CD14-positive monocyte (primary cell): Measurements from ENCODE around the gene CDH13. TPM values are rescaled to one million over a fixed set of nuclear protein-coding genes. Genes with fewer than 3 reads are reported as not detected.

ENCODE experiments used
- DNase-seq, 3 donors: peaks; one replicate each; pipeline ENCODE4 v3.0.0-alpha.2; 2011 to 2022
- H2AFZ ChIP-seq: 2 replicates; pipeline ENCODE4 v1.6.0; 2012; ENCODE audit warnings: mild to moderate bottlenecking, low read depth, low read length, inconsistent platforms; ENCODE audit not compliant: insufficient read depth, poor library complexity, severe bottlenecking
- H3K27ac ChIP-seq, 2 donors: 1 replicate in 1 of 2; 2 replicates in 1 of 2; pipeline ENCODE4 v1.5.1; 2012 to 2013; ENCODE audit warnings: low read length in 2 of 2, control low read depth in 1 of 2, inconsistent platforms in 1 of 2, low read depth in 1 of 2, mild to moderate bottlenecking in 1 of 2
- H3K27me3 ChIP-seq, 2 donors: one replicate each; pipeline versions ENCODE4 v1.6.0 to v1.6.1; 2011 to 2013; ENCODE audit warnings: low read length in 2 of 2; ENCODE audit not compliant: control insufficient read depth in 2 of 2, insufficient read depth in 2 of 2
- H3K36me3 ChIP-seq, 2 donors: replicated peaks in 1 of 2; 1 replicate in 1 of 2; 2 replicates in 1 of 2; pipeline versions ENCODE4 v1.5.1 to v1.6.1; 2012 to 2013; ENCODE audit warnings: low read length in 2 of 2, control low read depth in 1 of 2, inconsistent platforms in 1 of 2, mild to moderate bottlenecking in 1 of 2; ENCODE audit not compliant: insufficient read depth in 2 of 2, control insufficient read depth in 1 of 2
- H3K4me1 ChIP-seq, 2 donors: 1 replicate in 1 of 2; 2 replicates in 1 of 2; pipeline versions ENCODE4 v1.5.1 to v1.6.1; 2012 to 2013; ENCODE audit warnings: low read length in 2 of 2, control low read depth in 1 of 2, inconsistent platforms in 1 of 2, mild to moderate bottlenecking in 1 of 2, moderate library complexity in 1 of 2; ENCODE audit not compliant: insufficient read depth in 2 of 2, control insufficient read depth in 1 of 2
- H3K4me2 ChIP-seq: replicated peaks from 2 replicates; pipeline ENCODE3; 2012; ENCODE audit warnings: low read length, moderate library complexity, mild to moderate bottlenecking; ENCODE audit not compliant: poor library complexity, severe bottlenecking; ENCODE audit errors: extremely low read depth
- H3K4me3 ChIP-seq, 3 experiments: fragments of 200-600 bp in 1 of 3; sonication (generic) in 1 of 3; replicated peaks in 1 of 3; 1 replicate in 2 of 3; 2 replicates in 1 of 3; pipeline ENCODE4 v1.5.1; 2011 to 2013; ENCODE audit warnings: low read length in 3 of 3, mild to moderate bottlenecking in 3 of 3, control low read depth in 2 of 3, low read depth in 2 of 3, inconsistent platforms in 1 of 3, moderate library complexity in 1 of 3
- H3K79me2 ChIP-seq: 2 replicates; pipeline ENCODE4 v1.6.0; 2012; ENCODE audit warnings: mild to moderate bottlenecking, control low read depth, inconsistent platforms, low read length, moderate library complexity; ENCODE audit not compliant: insufficient read depth
- H3K9ac ChIP-seq: 2 replicates; pipeline ENCODE4 v1.6.0; 2017; ENCODE audit warnings: low read length, mild to moderate bottlenecking; ENCODE audit not compliant: insufficient read depth, poor library complexity, severe bottlenecking
- H3K9me3 ChIP-seq, 2 donors: replicated peaks in 1 of 2; 1 replicate in 1 of 2; 2 replicates in 1 of 2; pipeline versions ENCODE4 v1.5.1 to v1.6.1; 2012 to 2013; ENCODE audit warnings: low read length in 2 of 2, control low read depth in 1 of 2; ENCODE audit not compliant: control insufficient read depth in 1 of 2, insufficient read depth in 1 of 2
- H4K20me1 ChIP-seq: 2 replicates; pipeline ENCODE4 v1.6.0; 2012; ENCODE audit warnings: mild to moderate bottlenecking, low read length, control low read depth, moderate library complexity; ENCODE audit not compliant: insufficient read depth
- H3K27ac Mint-ChIP-seq, 7 donors: one replicate each; pipeline ENCODE4 v1.8.0; 2020; ENCODE audit warnings: mild to moderate bottlenecking in 7 of 7, mixed read lengths in 7 of 7, moderate library complexity in 6 of 7, inconsistent platforms in 2 of 7
- H3K27me3 Mint-ChIP-seq, 3 donors: one replicate each; pipeline ENCODE4 v1.8.0; 2021 to 2022; ENCODE audit warnings: low read depth in 3 of 3, mild to moderate bottlenecking in 3 of 3, mixed read lengths in 3 of 3, moderate library complexity in 3 of 3, inconsistent platforms in 1 of 3
- H3K36me3 Mint-ChIP-seq, 2 donors: one replicate each; pipeline ENCODE4 v1.8.0; 2020; ENCODE audit warnings: mixed read lengths in 2 of 2, inconsistent platforms in 1 of 2, mild to moderate bottlenecking in 1 of 2
- H3K4me1 Mint-ChIP-seq: one replicate; pipeline ENCODE4 v1.8.0; 2020; ENCODE audit warnings: mild to moderate bottlenecking, mixed read lengths
- H3K4me3 Mint-ChIP-seq, 2 donors: one replicate each; pipeline ENCODE4 v1.8.0; 2020; ENCODE audit warnings: mild to moderate bottlenecking in 2 of 2, mixed read lengths in 2 of 2, moderate library complexity in 1 of 2
- H3K9me3 Mint-ChIP-seq, 7 donors: one replicate each; pipeline ENCODE4 v1.8.0; 2020 to 2022; ENCODE audit warnings: mixed read lengths in 7 of 7, mild to moderate bottlenecking in 6 of 7, moderate library complexity in 6 of 7, inconsistent platforms in 2 of 7
- WGBS: methylation state at CpG from one replicate; pipeline ENCODE4 v1.1.5; 2013; ENCODE audit warnings: missing lambda C conversion rate; ENCODE audit not compliant: insufficient coverage; 5-methylcytosine and 5-hydroxymethylcytosine counted together
- intact Hi-C, 2 donors: fragments of 100-400 bp; cut with micrococcal nuclease; formaldehyde crosslinking; loops; one replicate each; pipeline versions ENCODE4 v1.15.0 to v1.15.1; 2023
- polyA plus RNA-seq, 3 donors: library from polyadenylated mRNA; depleted of rRNA in 1 of 3; unstranded in 2 of 3; stranded (reverse) in 1 of 3; fragments of 300-500 nt in 2 of 3; fragments of >200 nt in 1 of 3; fragmentation: Illumina TruSeq in 2 of 3; gene quantifications; 1 replicate in 2 of 3; 2 replicates in 1 of 3; pipeline ENCODE4 v1.2.3, GENCODE V29; 2012 to 2021
- TF ChIP-seq, protein P1 (sequence below): fragments of 200-600 bp; IDR thresholded peaks from one replicate; pipeline ENCODE4 v1.8.0; 2022; ENCODE audit warnings: antibody characterized with exemption, mild to moderate bottlenecking

The CDH13 gene
- polyA plus RNA-seq, 3 donors, result 0.13 to 0.19 TPM; not detected in 1

DNA sequence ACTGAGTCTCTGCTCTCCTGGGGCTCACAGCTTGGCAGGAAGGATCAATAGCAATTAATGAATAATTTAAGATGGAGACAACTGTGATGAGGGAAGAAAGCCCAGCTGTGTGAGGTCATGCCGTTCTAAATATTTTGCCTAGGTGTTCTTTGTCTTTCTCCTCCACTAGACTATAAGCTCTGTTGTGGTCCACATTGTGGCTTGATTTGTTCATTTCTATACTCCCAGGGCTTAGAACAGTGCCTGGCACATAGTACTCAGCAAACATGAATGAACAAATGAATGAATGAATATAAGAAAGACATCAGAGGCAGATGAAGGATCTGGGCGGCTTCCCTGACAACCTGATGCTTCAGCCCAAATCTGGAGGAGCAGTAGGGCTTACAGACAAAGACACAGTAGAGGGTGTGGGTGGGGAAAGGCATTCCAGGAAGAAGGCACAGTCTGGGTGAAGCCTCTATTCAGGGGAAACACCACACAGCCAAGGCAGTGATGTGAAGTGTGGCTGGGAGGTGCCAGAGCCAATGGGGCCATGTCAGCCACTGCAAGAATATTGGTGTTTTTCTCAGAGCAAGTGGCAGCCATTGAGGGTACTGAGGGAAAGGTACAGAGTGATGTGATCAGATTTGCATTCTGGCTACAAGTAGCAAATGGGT, 8.3 kb downstream of the CDH13 start:
- Histone ChIP-seq H4K20me1 (no peaks in the 10 kb centered on the region), H3K9me3 (no peaks in the 10 kb centered on the region), H3K9ac (no peak overlapping the region), H3K4me3 (no peak overlapping the region), H3K27ac (no peak overlapping the region), H2AFZ (no peak overlapping the region), H3K27me3 (peaks cover 3 to 12% of the 10 kb centered on the region in 2 donors), H3K4me2 (no peak overlapping the region), H3K4me1 (no peaks in the 10 kb centered on the region), H3K79me2 (no peaks in the 10 kb centered on the region), H3K36me3 (no peaks in the 10 kb centered on the region)
- Mint-ChIP-seq H3K4me3 (no peak overlapping the region), H3K9me3 (no peaks in the 10 kb centered on the region), H3K4me1 (no peaks in the 10 kb centered on the region), H3K27ac (no peak overlapping the region), H3K36me3 (no peaks in the 10 kb centered on the region), H3K27me3 (peaks cover under 1 to 9% (median 5%) of the 10 kb centered on the region in 3 donors)
- TF ChIP-seq, protein P1, sequence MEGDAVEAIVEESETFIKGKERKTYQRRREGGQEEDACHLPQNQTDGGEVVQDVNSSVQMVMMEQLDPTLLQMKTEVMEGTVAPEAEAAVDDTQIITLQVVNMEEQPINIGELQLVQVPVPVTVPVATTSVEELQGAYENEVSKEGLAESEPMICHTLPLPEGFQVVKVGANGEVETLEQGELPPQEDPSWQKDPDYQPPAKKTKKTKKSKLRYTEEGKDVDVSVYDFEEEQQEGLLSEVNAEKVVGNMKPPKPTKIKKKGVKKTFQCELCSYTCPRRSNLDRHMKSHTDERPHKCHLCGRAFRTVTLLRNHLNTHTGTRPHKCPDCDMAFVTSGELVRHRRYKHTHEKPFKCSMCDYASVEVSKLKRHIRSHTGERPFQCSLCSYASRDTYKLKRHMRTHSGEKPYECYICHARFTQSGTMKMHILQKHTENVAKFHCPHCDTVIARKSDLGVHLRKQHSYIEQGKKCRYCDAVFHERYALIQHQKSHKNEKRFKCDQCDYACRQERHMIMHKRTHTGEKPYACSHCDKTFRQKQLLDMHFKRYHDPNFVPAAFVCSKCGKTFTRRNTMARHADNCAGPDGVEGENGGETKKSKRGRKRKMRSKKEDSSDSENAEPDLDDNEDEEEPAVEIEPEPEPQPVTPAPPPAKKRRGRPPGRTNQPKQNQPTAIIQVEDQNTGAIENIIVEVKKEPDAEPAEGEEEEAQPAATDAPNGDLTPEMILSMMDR, result no peak
- WGBS, result 80% methylated on average over 1 of the region's 2 CpGs
- DNase-seq, result no peak
- intact Hi-C loops, result no loop called here

GRCh38 chr16:82636485-82636884, 9.7 kb downstream of the CDH13 start:
- H3K79me2 ChIP-seq, result no peaks in the 10 kb centered on the region
- H3K4me2 ChIP-seq, result no peak overlapping the region
- no peaks in the 10 kb centered on the region for H3K36me3 ChIP-seq
- H3K27ac ChIP-seq, result no peak overlapping the region
- no peak for DNase-seq
- Mint-ChIP-seq H3K27ac (no peak overlapping the region), H3K27me3 (peaks cover 0 to 2% (median 1%) of the 10 kb centered on the region in 3 donors), H3K4me3 (no peak overlapping the region), H3K36me3 (no peaks in the 10 kb centered on the region), H3K4me1 (no peaks in the 10 kb centered on the region), H3K9me3 (no peaks in the 10 kb centered on the region)
- H3K4me1 ChIP-seq, result no peaks in the 10 kb centered on the region
- no CpG with 5 or more reads among the region's 3 CpGs for WGBS
- H4K20me1 ChIP-seq, result no peaks in the 10 kb centered on the region
- H3K4me3 ChIP-seq, result no peak overlapping the region
- H3K9me3 ChIP-seq, result no peaks in the 10 kb centered on the region
- TF ChIP-seq, protein P1, result no peak
- intact Hi-C loops, result no loop called here
- H2AFZ ChIP-seq, result no peak overlapping the region
- H3K27me3 ChIP-seq, result peaks cover 0 to 1% of the 10 kb centered on the region in 2 donors
- no peak overlapping the region for H3K9ac ChIP-seq
